Prostate gland (tissue), 2 donors: ENCODE data around the gene ZNF609. TPM values are rescaled to one million over a fixed set of nuclear protein-coding genes. Genes with fewer than 3 reads are reported as not detected.

Experiments used
- DNase-seq: peaks from one replicate; pipeline ENCODE4 v3.0.0-alpha.2; 2019; ENCODE audit warnings: low spot score
- H3K27ac ChIP-seq, 2 donors: fragments of 200-600 bp; sonication (generic); 2 replicates each; pipeline ENCODE4 v1.5.1; 2017 to 2019
- H3K27me3 ChIP-seq: fragments of 200-600 bp; sonication (generic); replicated peaks from 2 replicates; pipeline ENCODE4 v1.5.1; 2019; ENCODE audit not compliant: insufficient read depth
- H3K36me3 ChIP-seq, 2 donors: fragments of 200-600 bp; sonication (generic); 1 replicate in 1 of 2; 2 replicates in 1 of 2; pipeline versions ENCODE4 v1.5.1 to v1.8.1; 2017 to 2019
- H3K4me1 ChIP-seq: fragments of 200-600 bp; sonication (generic); replicated peaks from 2 replicates; pipeline ENCODE4 v1.5.1; 2019
- H3K4me3 ChIP-seq, 2 donors: fragments of 200-600 bp; sonication (generic); 2 replicates each; pipeline ENCODE4 v1.5.1; 2017 to 2019
- H3K9me3 ChIP-seq: fragments of 200-600 bp; sonication (generic); 2 replicates; pipeline ENCODE4 v1.5.1; 2017
- CTCF ChIP-seq, 4 experiments: fragments of 200-600 bp in 2 of 4; fragments of 450-650 bp in 2 of 4; sonication (generic) in 2 of 4; IDR thresholded peaks; 1 replicate in 3 of 4; 2 replicates in 1 of 4; pipeline ENCODE4 v1.5.1; 2016 to 2019; ENCODE audit warnings: antibody characterized with exemption in 4 of 4, mild to moderate bottlenecking in 2 of 4, moderate library complexity in 2 of 4
- POLR2A ChIP-seq: fragments of 450-650 bp; IDR thresholded peaks from one replicate; pipeline ENCODE4 v1.6.1; 2016; ENCODE audit warnings: antibody characterized with exemption, mild to moderate bottlenecking
- POLR2AphosphoS5 ChIP-seq: sonication (generic); formaldehyde crosslinking; IDR thresholded peaks from one replicate; pipeline ENCODE4 v1.6.1; 2017; ENCODE audit warnings: antibody characterized with exemption
- WGBS: methylation state at CpG from one replicate; pipeline ENCODE4 v1.1.5; 2018; 5-methylcytosine and 5-hydroxymethylcytosine counted together
- intact Hi-C: fragments of 100-400 bp; cut with DNase I; formaldehyde crosslinking; loops from one replicate; pipeline ENCODE4 v1.14.2; 2022
- total RNA-seq, 2 donors: library from RNA; depleted of rRNA; stranded (reverse); fragments of >200 nt; gene quantifications; one replicate each; pipeline ENCODE4 v1.1.0, GENCODE V29; 2016

The ZNF609 gene
- total RNA-seq, 2 donors from 2014 or later: 29.1 to 45.7 TPM

GRCh38 chr15:64647367-64647766 is 187.0 kb downstream of the ZNF609 start:
- WGBS: 97% methylated on average over 1 of the region's 1 CpG
- H3K4me1 ChIP-seq: no peaks in the 10 kb centered on the region
- TF ChIP-seq POLR2A: no peak
- H3K27me3 ChIP-seq: no peaks in the 10 kb centered on the region
- H3K36me3 ChIP-seq: no peaks in the 10 kb centered on the region
- H3K9me3 ChIP-seq: no peaks in the 10 kb centered on the region
- H3K27ac ChIP-seq: no peak overlapping the region
- intact Hi-C loops: no loop called here
- no peak overlapping the region for H3K4me3 ChIP-seq
- DNase-seq: no peak

GRCh38 chr15:64650552-64650951 is 190.2 kb downstream of the ZNF609 start:
- Histone ChIP-seq H3K27ac (no peak overlapping the region), H3K9me3 (no peaks in the 10 kb centered on the region), H3K36me3 (no peaks in the 10 kb centered on the region), H3K4me1 (no peaks in the 10 kb centered on the region), H3K27me3 (no peaks in the 10 kb centered on the region), H3K4me3 (no peak overlapping the region)
- 86% methylated on average over 1 of the region's 1 CpG for WGBS
- no peak for DNase-seq
- no peak for TF ChIP-seq POLR2A
- TF ChIP-seq POLR2AphosphoS5: no peak
- intact Hi-C loops: no loop called here

GRCh38 chr15:64651601-64652191 is 191.3 kb downstream of the ZNF609 start:
- intact Hi-C loops: no loop called here

GRCh38 chr15:64653757-64654156 is 193.4 kb downstream of the ZNF609 start:
- Histone ChIP-seq H3K9me3 (no peaks in the 10 kb centered on the region), H3K4me1 (no peaks in the 10 kb centered on the region)
- WGBS: 46% methylated on average over 3 of the region's 3 CpGs

More at GRCh38 chr15:64651601-64652191, 191.3 kb downstream of the ZNF609 start:
- Histone ChIP-seq H3K27ac (no peak overlapping the region), H3K9me3 (no peaks in the 10 kb centered on the region), H3K27me3 (no peaks in the 10 kb centered on the region), H3K4me3 (no peak overlapping the region), H3K4me1 (no peaks in the 10 kb centered on the region), H3K36me3 (no peaks in the 10 kb centered on the region)
- DNase-seq: no peak
- TF ChIP-seq POLR2A (no peak), CTCF (IDR thresholded peaks at IDR 0.05) (no peak), POLR2AphosphoS5 (no peak)
- WGBS: 58% methylated on average over 4 of the region's 4 CpGs

GRCh38 chr15:64656508-64656907 is 196.1 kb downstream of the ZNF609 start:
- no peak for DNase-seq
- H3K4me1 ChIP-seq: no peaks in the 10 kb centered on the region
- H3K27ac ChIP-seq: no peak overlapping the region
- H3K4me3 ChIP-seq: no peak overlapping the region
- intact Hi-C loops: no loop called here
- H3K9me3 ChIP-seq: no peaks in the 10 kb centered on the region
- TF ChIP-seq POLR2A (no peak), CTCF (IDR thresholded peaks at IDR 0.05) (no peak), POLR2AphosphoS5 (no peak)
- H3K36me3 ChIP-seq: no peaks in the 10 kb centered on the region
- H3K27me3 ChIP-seq: no peaks in the 10 kb centered on the region
- WGBS: 94% methylated on average over 2 of the region's 2 CpGs

More at GRCh38 chr15:64653757-64654156, 193.4 kb downstream of the ZNF609 start:
- H3K27ac ChIP-seq: no peak overlapping the region
- H3K36me3 ChIP-seq: no peaks in the 10 kb centered on the region
- intact Hi-C loops: no loop called here
- no peak overlapping the region for H3K4me3 ChIP-seq
- no peak for DNase-seq
- TF ChIP-seq POLR2A: no peak
- TF ChIP-seq CTCF (IDR thresholded peaks at IDR 0.05): peak in 3 of 4 experiments; percentile 28 to 49 (median 47)
- H3K27me3 ChIP-seq: no peaks in the 10 kb centered on the region

GRCh38 chr15:64665179-64665578 is 204.8 kb downstream of the ZNF609 start:
- Histone ChIP-seq H3K36me3 (no peaks in the 10 kb centered on the region), H3K4me1 (no peaks in the 10 kb centered on the region), H3K4me3 (no peak overlapping the region), H3K9me3 (no peaks in the 10 kb centered on the region), H3K27me3 (no peaks in the 10 kb centered on the region), H3K27ac (no peak overlapping the region)
- 70% methylated on average over 1 of the region's 1 CpG for WGBS
- intact Hi-C loops: no loop called here
- DNase-seq: no peak
- TF ChIP-seq POLR2A (no peak), CTCF (IDR thresholded peaks at IDR 0.05) (no peak), POLR2AphosphoS5 (no peak)
